Keratinocyte (primary cell): ENCODE results near the gene CCDC28A. TPM values are rescaled to one million over a fixed set of nuclear protein-coding genes. Genes with fewer than 3 reads are reported as not detected.

Source experiments
- DNase-seq: peaks from one replicate; pipeline ENCODE4 v3.0.0-alpha.2; 2011; ENCODE audit warnings: low read depth, missing footprints, low spot score
- FAIRE-seq: peaks from 2 replicates; lab custom pipeline; 2011; peaks lifted over from hg19 to GRCh38; lab: Jason Lieb, UNC
- H2AFZ ChIP-seq: 2 replicates; pipeline ENCODE4 v1.6.0; 2012; ENCODE audit warnings: low read length, control low read depth, inconsistent platforms; ENCODE audit not compliant: control insufficient read depth
- H3K27ac ChIP-seq: 2 replicates; pipeline ENCODE4 v1.5.1; 2011; ENCODE audit warnings: low read length; ENCODE audit not compliant: control insufficient read depth, insufficient read depth
- H3K27me3 ChIP-seq: 3 replicates; pipeline ENCODE4 v1.6.0; 2011; ENCODE audit warnings: low read length; ENCODE audit not compliant: control insufficient read depth, insufficient read depth; ENCODE audit errors: extremely low read depth
- H3K36me3 ChIP-seq, 2 experiments: 2 replicates in 1 of 2; 3 replicates in 1 of 2; pipeline ENCODE4 v1.5.1; 2011; ENCODE audit warnings: low read length in 2 of 2, mild to moderate bottlenecking in 1 of 2; ENCODE audit not compliant: control insufficient read depth in 2 of 2, insufficient read depth in 2 of 2; ENCODE audit errors: extremely low read depth in 1 of 2
- H3K4me1 ChIP-seq: 3 replicates; pipeline ENCODE4 v1.5.1; 2011; ENCODE audit warnings: low read length; ENCODE audit not compliant: control insufficient read depth, insufficient read depth; ENCODE audit errors: extremely low read depth
- H3K4me2 ChIP-seq: 3 replicates; pipeline ENCODE4 v1.6.0; 2011; ENCODE audit warnings: low read depth, low read length; ENCODE audit not compliant: control insufficient read depth, insufficient read depth; ENCODE audit errors: extremely low read depth
- H3K4me3 ChIP-seq, 3 experiments: fragments of 200-600 bp in 1 of 3; sonication (generic) in 1 of 3; 2 replicates in 2 of 3; 3 replicates in 1 of 3; pipeline ENCODE4 v1.5.1; 2011 to 2016; ENCODE audit warnings: low read length in 3 of 3, mild to moderate bottlenecking in 3 of 3, control low read depth in 2 of 3, inconsistent platforms in 1 of 3, low read depth in 1 of 3, mixed read lengths in 1 of 3, mixed run types in 1 of 3, moderate library complexity in 1 of 3; ENCODE audit not compliant: control insufficient read depth in 2 of 3, insufficient read depth in 2 of 3; ENCODE audit errors: extremely low read depth in 1 of 3
- H3K79me2 ChIP-seq: 2 replicates; pipeline ENCODE4 v1.6.0; 2012; ENCODE audit warnings: low read length; ENCODE audit not compliant: control insufficient read depth, insufficient read depth
- H3K9ac ChIP-seq: 3 replicates; pipeline ENCODE4 v1.6.0; 2011; ENCODE audit warnings: low read length; ENCODE audit not compliant: control insufficient read depth, insufficient read depth; ENCODE audit errors: extremely low read depth
- H3K9me1 ChIP-seq: 3 replicates; pipeline ENCODE4 v1.6.0; 2011; ENCODE audit warnings: low read length; ENCODE audit not compliant: control insufficient read depth, insufficient read depth; ENCODE audit errors: extremely low read depth
- H3K9me3 ChIP-seq: 2 replicates; pipeline ENCODE4 v1.5.1; 2012; ENCODE audit warnings: low read depth, low read length; ENCODE audit not compliant: control insufficient read depth
- H4K20me1 ChIP-seq: 3 replicates; pipeline ENCODE4 v1.6.0; 2011; ENCODE audit warnings: low read length; ENCODE audit not compliant: control insufficient read depth, insufficient read depth; ENCODE audit errors: extremely low read depth
- CTCF ChIP-seq, 3 experiments: IDR thresholded peaks in 1 of 3; conservative IDR thresholded peaks in 1 of 3; optimal IDR thresholded peaks in 1 of 3; 2 replicates in 2 of 3; 3 replicates in 1 of 3; pipeline versions ENCODE3 to v1.5.1; 2011; ENCODE audit warnings: low read length in 3 of 3, mild to moderate bottlenecking in 3 of 3, moderate library complexity in 2 of 3, control low read depth in 1 of 3, inconsistent platforms in 1 of 3; ENCODE audit not compliant: insufficient read depth in 2 of 3; ENCODE audit errors: extremely low read depth in 1 of 3
- EZH2 ChIP-seq: IDR thresholded peaks from one replicate; pipeline ENCODE4 v1.6.1; 2012; ENCODE audit warnings: inconsistent platforms, mild to moderate bottlenecking, low read length, moderate library complexity
- dilution Hi-C: fragments of 300-500 bp; cut with MboI; formaldehyde crosslinking; loops from one replicate; pipeline ENCODE4 v1.7.0; 2020; ENCODE audit warnings: low sequenced_read_pairs; ENCODE audit not compliant: extremely low pct_ligation_motif_present
- polyA plus RNA-seq, 5 experiments: library from polyadenylated mRNA; depleted of rRNA in 3 of 5; stranded (reverse) in 3 of 5; stranded (forward) in 1 of 5; unstranded in 1 of 5; fragments of >200 nt; gene quantifications; 1 replicate in 1 of 5; 2 replicates in 3 of 5; 3 replicates in 1 of 5; pipeline versions ENCODE4 v1.2.1 to v1.2.3, GENCODE V29; 2011 to 2012; ENCODE audit warnings: missing spikeins in 2 of 5, low read depth in 1 of 5, low replicate concordance in 1 of 5

CCDC28A gene
- polyA plus RNA-seq, 1 donor (not counting 4 experiments of a cell fraction or from before 2014, with no cell fraction given) = 8.9 TPM

GRCh38 chr6:138772596-138773176 is 883 bp upstream of the CCDC28A start:
- no peaks in the 10 kb centered on the region for H4K20me1 ChIP-seq
- H3K36me3 ChIP-seq = no peaks in the 10 kb centered on the region
- H3K9me3 ChIP-seq = no peaks in the 10 kb centered on the region
- peak overlapping the region; percentile 92 for H3K27ac ChIP-seq
- peak overlapping the region; percentile 95 for H3K4me2 ChIP-seq
- no peaks in the 10 kb centered on the region for H3K27me3 ChIP-seq
- peaks cover 4% of the 10 kb centered on the region for H3K4me1 ChIP-seq
- H3K4me3 ChIP-seq = peak overlapping the region; percentile 60 to 91 (median 77)
- no peaks in the 10 kb centered on the region for H3K79me2 ChIP-seq
- no peak for DNase-seq
- TF ChIP-seq EZH2 (no peak), CTCF (optimal IDR thresholded peaks at IDR 0.05 in 1 of 3, IDR thresholded peaks at IDR 0.05 in 1 of 3, conservative IDR thresholded peaks at IDR 0.05 in 1 of 3; ENCODE audit: extremely low read depth in 1 of 3, insufficient read depth in 2 of 3, low read length in 3 of 3) (no peak)
- peak overlapping the region; percentile 88 for H3K9ac ChIP-seq
- no peak for FAIRE-seq
- dilution Hi-C loops = no loop called here
- peak overlapping the region; percentile 98 for H2AFZ ChIP-seq
- no peaks in the 10 kb centered on the region for H3K9me1 ChIP-seq

GRCh38 chr6:138774370-138774769 is 801 bp downstream of the CCDC28A start:
- H4K20me1 ChIP-seq = no peaks in the 10 kb centered on the region

More at GRCh38 chr6:138774370-138774769, 801 bp downstream of the CCDC28A start:
- DNase-seq = no peak
- FAIRE-seq = no peak
- peaks cover 4% of the 10 kb centered on the region for H3K4me1 ChIP-seq
- H3K4me3 ChIP-seq = peak overlapping the region; percentile 60 to 91 (median 77)
- H3K4me2 ChIP-seq = peak overlapping the region; percentile 92
- peak overlapping the region; percentile 88 for H3K9ac ChIP-seq
- no peaks in the 10 kb centered on the region for H3K36me3 ChIP-seq
- TF ChIP-seq CTCF (optimal IDR thresholded peaks at IDR 0.05 in 1 of 3, IDR thresholded peaks at IDR 0.05 in 1 of 3, conservative IDR thresholded peaks at IDR 0.05 in 1 of 3; ENCODE audit: extremely low read depth in 1 of 3, insufficient read depth in 2 of 3, low read length in 3 of 3) (no peak), EZH2 (no peak)
- H3K27ac ChIP-seq = peak overlapping the region; percentile 92
- H3K27me3 ChIP-seq = no peaks in the 10 kb centered on the region
- no peaks in the 10 kb centered on the region for H3K79me2 ChIP-seq
- no peaks in the 10 kb centered on the region for H3K9me3 ChIP-seq
- H2AFZ ChIP-seq = peak overlapping the region; percentile 98
- dilution Hi-C loops = no loop called here
- H3K9me1 ChIP-seq = no peaks in the 10 kb centered on the region
